ENCODE measurements around the gene CLCN6. TPM values are rescaled to one million over a fixed set of nuclear protein-coding genes. Genes with fewer than 3 reads are reported as not detected.

Gene CLCN6
- total and polyA plus RNA-seq, 2 of the 13 experiments (the other 11 are each of a cell fraction or from before 2014, with no cell fraction given): 14.9 to 19.3 TPM

GRCh38 chr1:11805422-11806306, at the start of gene CLCN6, which contains the start of gene MTHFR (continued):
- TF ChIP-seq NFE2L1 (CRISPR knock-in tag; IDR thresholded peaks at IDR 0.05; ENCODE audit: borderline replicate concordance) (no peak), ZFX (CRISPR knock-in tag; IDR thresholded peaks at IDR 0.05; ENCODE audit: low read depth) (peak; percentile 84), ARID5B (CRISPR knock-in tag; IDR thresholded peaks at IDR 0.05) (peak; percentile 61), ZNF543 (CRISPR knock-in tag; IDR thresholded peaks at IDR 0.05) (peak; percentile 33), AHDC1 (CRISPR knock-in tag; IDR thresholded peaks at IDR 0.05; ENCODE audit: borderline replicate concordance) (peak; percentile 70; the same call in 1 of the 2 replicates), ZNF777 (CRISPR knock-in tag; IDR thresholded peaks at IDR 0.05) (no peak; the same call in 1 of the 2 replicates), POLR2A (IDR thresholded peaks at IDR 0.05; ENCODE audit: insufficient read depth in 1 of 2, low read depth in 2 of 2, low read length in 2 of 2) (peak; percentile 70 to 82), SKIL (CRISPR knock-in tag; IDR thresholded peaks at IDR 0.05; ENCODE audit: borderline replicate concordance) (peak; percentile 92), ZNF484 (CRISPR knock-in tag; IDR thresholded peaks at IDR 0.05; ENCODE audit: borderline replicate concordance, low read depth) (no peak), HNF4A (CRISPR knock-in tag; IDR thresholded peaks at IDR 0.05) (peak; percentile 39; the same call in 1 of the 2 replicates), STAT6 (CRISPR knock-in tag; IDR thresholded peaks at IDR 0.05; ENCODE audit: borderline replicate concordance) (peak; percentile 80; the same call in 1 of the 2 replicates), SIN3A (IDR thresholded peaks at IDR 0.05; ENCODE audit: borderline replicate concordance, low read depth, low read length) (peak; percentile 83), KLF6 (CRISPR knock-in tag; IDR thresholded peaks at IDR 0.05) (0 out of 2 replicates have a peak, but pooled peaks have one; percentile 37)

Measured in HepG2 (cell line).